ENCODE measurements around the gene FCN2. TPM values are rescaled to one million over a fixed set of nuclear protein-coding genes. Genes with fewer than 3 reads are reported as not detected.

The FCN2 gene
- total RNA-seq, 1 experiment from 2014 or later: not detected

- H4K20me1 ChIP-seq (ENCODE audit: insufficient read depth): no peaks in the 10 kb centered on the region
- ChIA-PET POLR2A (no interaction called here), CTCF (no interaction called here), RAD21 (ENCODE audit: low non-redundant PET in 1 of 2, low total read pairs in 2 of 2, uncharacterized antibody in 2 of 2, unreplicated experiment in 2 of 2) (no interaction called here)
- H3K9me3 ChIP-seq (ENCODE audit: control insufficient read depth in 1 of 2, insufficient read depth in 1 of 2, low read depth in 1 of 2, low read length in 2 of 2): no peaks in the 10 kb centered on the region; a peak in 1 of 4 replicates
- H3K4me2 ChIP-seq (ENCODE audit: low read length): no peak overlapping the region
- peaks cover 7% of the 10 kb centered on the region; the same call in 1 of the 2 replicates for H3K27me3 ChIP-seq (ENCODE audit: insufficient read depth, low read length)
- H3K79me2 ChIP-seq (ENCODE audit: insufficient read depth, low read length): no peaks in the 10 kb centered on the region
- intact Hi-C loops (cut with micrococcal nuclease): no loop called here
- no peaks in the 10 kb centered on the region for H3K4me1 ChIP-seq (ENCODE audit: control insufficient read depth in 1 of 2, insufficient read depth in 2 of 2, low read length in 2 of 2)
- no peak overlapping the region for H3K9ac ChIP-seq (ENCODE audit: low read length)
- no peak overlapping the region for H3K4me3 ChIP-seq (replicated peaks in 1 of 2; ENCODE audit: low read depth in 1 of 2, low read length in 2 of 2)
- no TSS peak for BruUV-seq (replicated peaks)
- no peak overlapping the region for H2AFZ ChIP-seq (ENCODE audit: low read depth, low read length, poor library complexity, severe bottlenecking)
- no peaks in the 10 kb centered on the region for H3K9me2 ChIP-seq (ENCODE audit: insufficient read depth)
- no peaks in the 10 kb centered on the region for H3K36me3 ChIP-seq (ENCODE audit: control insufficient read depth in 1 of 2, insufficient read depth in 2 of 2, low read length in 2 of 2)
- no peak for ATAC-seq
- no peak overlapping the region for H3K27ac ChIP-seq (ENCODE audit: low read depth, low read length)
- DNase-seq (ENCODE audit: low read depth, low spot score): no peak
- TF ChIP-seq POLR2A (IDR thresholded peaks at IDR 0.05; ENCODE audit: borderline replicate concordance, extremely low read depth, insufficient read depth, insufficient read length): no peak
- TF ChIP-seq TCF7L2 (IDR thresholded peaks at IDR 0.05; ENCODE audit: borderline replicate concordance, extremely low read depth, insufficient read depth, insufficient read length): no peak
- no peak for TF ChIP-seq ZBTB33 (IDR thresholded peaks at IDR 0.05; ENCODE audit: extremely low read depth, insufficient replicate concordance, low read length)
- no peak for TF ChIP-seq SRF (IDR thresholded peaks at IDR 0.05; ENCODE audit: low read depth)
- TF ChIP-seq CEBPB (IDR thresholded peaks at IDR 0.05; ENCODE audit: low read depth): no peak
- no peak for TF ChIP-seq ELF1 (IDR thresholded peaks at IDR 0.05; ENCODE audit: borderline replicate concordance, low read depth)
- TF ChIP-seq RAD21 (IDR thresholded peaks at IDR 0.05; ENCODE audit: low read depth): no peak
- no peak for TF ChIP-seq REST (IDR thresholded peaks at IDR 0.05; ENCODE audit: low read depth)
- TF ChIP-seq EGR1 (IDR thresholded peaks at IDR 0.05; ENCODE audit: low read depth): no peak
- TF ChIP-seq CBX3 (IDR thresholded peaks at IDR 0.05; ENCODE audit: low read depth): no peak
These were observed 22.3 kb downstream of the FCN2 start for GRCh38 chr9:134902936-134903335.
